Measurements from ENCODE around the gene CATSPERB. TPM values are rescaled to one million over a fixed set of nuclear protein-coding genes. Genes with fewer than 3 reads are reported as not detected.

CATSPERB gene
- total and polyA plus RNA-seq, 10 of the 15 experiments (the other 5 are each of a cell fraction or from before 2014, with no cell fraction given) = not detected

DNA sequence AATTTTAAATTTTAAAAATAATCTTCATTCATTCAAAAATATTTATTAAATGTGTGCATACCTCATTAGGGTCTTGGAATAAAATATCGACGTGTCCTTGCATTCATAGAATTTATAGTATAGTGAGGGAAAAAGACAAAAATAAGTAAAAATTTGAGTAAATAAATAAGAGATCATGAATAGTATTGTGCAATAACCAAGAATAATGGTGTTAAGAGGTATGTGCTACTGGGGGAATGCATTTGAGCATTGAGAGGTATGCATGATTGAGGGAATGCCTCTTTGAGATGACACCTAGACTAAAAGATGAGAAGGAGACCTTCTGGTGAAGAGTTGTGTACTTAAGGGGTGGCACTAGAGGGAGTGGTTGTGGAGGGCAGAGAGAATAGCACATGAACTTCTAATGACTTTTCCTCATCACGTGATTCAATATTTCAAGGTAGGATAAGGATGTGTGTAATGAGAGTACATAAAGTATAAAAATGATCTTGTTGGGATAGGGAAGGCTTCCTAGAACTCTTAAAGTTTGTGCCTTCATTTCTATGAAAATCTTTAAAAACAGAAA lies 18.8 kb upstream of the CATSPERB start (continued):
- TF ChIP-seq, protein P1, sequence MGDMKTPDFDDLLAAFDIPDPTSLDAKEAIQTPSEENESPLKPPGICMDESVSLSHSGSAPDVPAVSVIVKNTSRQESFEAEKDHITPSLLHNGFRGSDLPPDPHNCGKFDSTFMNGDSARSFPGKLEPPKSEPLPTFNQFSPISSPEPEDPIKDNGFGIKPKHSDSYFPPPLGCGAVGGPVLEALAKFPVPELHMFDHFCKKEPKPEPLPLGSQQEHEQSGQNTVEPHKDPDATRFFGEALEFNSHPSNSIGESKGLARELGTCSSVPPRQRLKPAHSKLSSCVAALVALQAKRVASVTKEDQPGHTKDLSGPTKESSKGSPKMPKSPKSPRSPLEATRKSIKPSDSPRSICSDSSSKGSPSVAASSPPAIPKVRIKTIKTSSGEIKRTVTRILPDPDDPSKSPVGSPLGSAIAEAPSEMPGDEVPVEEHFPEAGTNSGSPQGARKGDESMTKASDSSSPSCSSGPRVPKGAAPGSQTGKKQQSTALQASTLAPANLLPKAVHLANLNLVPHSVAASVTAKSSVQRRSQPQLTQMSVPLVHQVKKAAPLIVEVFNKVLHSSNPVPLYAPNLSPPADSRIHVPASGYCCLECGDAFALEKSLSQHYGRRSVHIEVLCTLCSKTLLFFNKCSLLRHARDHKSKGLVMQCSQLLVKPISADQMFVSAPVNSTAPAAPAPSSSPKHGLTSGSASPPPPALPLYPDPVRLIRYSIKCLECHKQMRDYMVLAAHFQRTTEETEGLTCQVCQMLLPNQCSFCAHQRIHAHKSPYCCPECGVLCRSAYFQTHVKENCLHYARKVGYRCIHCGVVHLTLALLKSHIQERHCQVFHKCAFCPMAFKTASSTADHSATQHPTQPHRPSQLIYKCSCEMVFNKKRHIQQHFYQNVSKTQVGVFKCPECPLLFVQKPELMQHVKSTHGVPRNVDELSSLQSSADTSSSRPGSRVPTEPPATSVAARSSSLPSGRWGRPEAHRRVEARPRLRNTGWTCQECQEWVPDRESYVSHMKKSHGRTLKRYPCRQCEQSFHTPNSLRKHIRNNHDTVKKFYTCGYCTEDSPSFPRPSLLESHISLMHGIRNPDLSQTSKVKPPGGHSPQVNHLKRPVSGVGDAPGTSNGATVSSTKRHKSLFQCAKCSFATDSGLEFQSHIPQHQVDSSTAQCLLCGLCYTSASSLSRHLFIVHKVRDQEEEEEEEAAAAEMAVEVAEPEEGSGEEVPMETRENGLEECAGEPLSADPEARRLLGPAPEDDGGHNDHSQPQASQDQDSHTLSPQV (IDR thresholded peaks at IDR 0.05) = no peak
- TF ChIP-seq SMARCA5 (IDR thresholded peaks at IDR 0.05) = no peak
- no peak for TF ChIP-seq WRNIP1 (IDR thresholded peaks at IDR 0.05; ENCODE audit: borderline replicate concordance, low read depth, low read length)

DNA sequence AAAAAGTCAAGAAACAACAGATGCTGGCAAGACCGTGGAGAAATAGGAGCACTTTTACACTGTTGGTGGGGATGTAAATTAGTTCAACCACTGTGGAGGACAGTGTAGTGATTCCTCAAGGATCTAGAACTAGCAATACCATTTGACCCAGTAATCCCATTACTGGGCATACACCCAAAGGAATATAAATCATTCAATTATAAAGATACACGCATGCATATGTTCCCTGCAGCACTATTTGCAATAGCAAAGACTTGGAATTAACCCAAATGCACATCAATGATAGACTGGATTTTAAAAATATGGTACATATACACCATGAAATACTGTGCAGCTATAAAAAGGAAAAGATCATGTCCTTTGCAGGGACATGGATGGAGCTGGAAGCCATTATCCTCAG lies 18.0 kb upstream of the CATSPERB start:
- H3K9ac ChIP-seq (ENCODE audit: control insufficient read depth, insufficient read depth, low read length) = no peak overlapping the region
- no peaks in the 10 kb centered on the region for H3K79me2 ChIP-seq (ENCODE audit: control insufficient read depth, insufficient read depth, low read length)
- ChIA-PET RAD21 (ENCODE audit: unreplicated experiment) (no interaction called here), SMC1A (ENCODE audit: uncharacterized antibody, unreplicated experiment) (no interaction called here), POLR2A (no interaction called here), CTCF (no interaction called here)
- FAIRE-seq = no peak
- H3K27me3 ChIP-seq (replicated peaks in 1 of 2; ENCODE audit: control insufficient read depth in 2 of 2, insufficient read depth in 2 of 2, low read length in 1 of 2) = no peaks in the 10 kb centered on the region
- H3K9me3 ChIP-seq (replicated peaks; ENCODE audit: control insufficient read depth, insufficient read depth, low read length) = no peaks in the 10 kb centered on the region
- H3K4me1 ChIP-seq (ENCODE audit: control insufficient read depth, insufficient read depth, low read length) = no peaks in the 10 kb centered on the region
- in situ Hi-C loops (cut with MboI) = no loop called here
- no peak for ATAC-seq
- no peaks in the 10 kb centered on the region for H4K20me1 ChIP-seq (ENCODE audit: control insufficient read depth, insufficient read depth)
- no peak overlapping the region for H3K4me2 ChIP-seq (ENCODE audit: control insufficient read depth, insufficient read depth)
- no peak overlapping the region for H3K4me3 ChIP-seq
- intact Hi-C loops (cut with micrococcal nuclease; ENCODE audit: unreplicated experiment) = no loop called here
- no peak overlapping the region for H3K27ac ChIP-seq (ENCODE audit: control insufficient read depth, insufficient read depth)
- 24% methylated on average over 2 of the region's 2 CpGs for whole genome bisulfite sequencing (ENCODE audit: insufficient coverage, insufficient replicate concordance, low lambda C conversion rate, missing lambda C conversion rate)
- no peak for DNase-seq (ENCODE audit: low read depth, low spot score)
- no peaks in the 10 kb centered on the region for H3K36me3 ChIP-seq (ENCODE audit: control insufficient read depth in 2 of 2, insufficient read depth in 2 of 2, low read length in 1 of 2)
- TF ChIP-seq IRF4 (IDR thresholded peaks at IDR 0.05; ENCODE audit: low read depth, low read length) = no peak
- H2AFZ ChIP-seq (ENCODE audit: control insufficient read depth, low read depth, low read length) = no peak overlapping the region
- no TSS peak for BruUV-seq (replicated peaks)

Measured in GM12878 (cell line).